HG03095 (cell line): ENCODE results near the gene BPIFA3.

Source experiments
- ATAC-seq: cut with Tn5 transposase; IDR thresholded peaks from one replicate; pipeline ENCODE4 v1.9.1; 2021; ENCODE audit warnings: moderate library complexity; ENCODE audit not compliant: unreplicated experiment

BPIFA3 gene

DNA sequence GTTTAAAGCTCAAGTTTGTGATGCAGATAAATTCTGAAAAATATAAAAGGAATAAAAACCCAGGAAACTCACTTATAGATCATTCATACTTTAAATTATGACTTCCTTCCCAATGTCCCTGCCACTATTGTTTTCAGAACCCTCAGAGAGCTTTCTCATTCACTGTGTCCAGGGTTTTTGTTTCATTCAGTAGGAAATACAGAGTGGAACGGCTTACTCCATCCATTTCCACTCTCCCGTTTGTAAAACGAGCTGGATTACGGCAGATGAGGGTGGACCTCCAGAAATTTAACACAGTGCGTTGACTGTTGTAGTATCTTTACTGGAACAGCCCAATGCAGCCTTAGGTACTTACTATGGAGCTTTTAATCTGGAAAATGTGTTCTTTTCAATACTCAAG is 42.2 kb downstream of the BPIFA3 start:
- no peak for ATAC-seq

DNA sequence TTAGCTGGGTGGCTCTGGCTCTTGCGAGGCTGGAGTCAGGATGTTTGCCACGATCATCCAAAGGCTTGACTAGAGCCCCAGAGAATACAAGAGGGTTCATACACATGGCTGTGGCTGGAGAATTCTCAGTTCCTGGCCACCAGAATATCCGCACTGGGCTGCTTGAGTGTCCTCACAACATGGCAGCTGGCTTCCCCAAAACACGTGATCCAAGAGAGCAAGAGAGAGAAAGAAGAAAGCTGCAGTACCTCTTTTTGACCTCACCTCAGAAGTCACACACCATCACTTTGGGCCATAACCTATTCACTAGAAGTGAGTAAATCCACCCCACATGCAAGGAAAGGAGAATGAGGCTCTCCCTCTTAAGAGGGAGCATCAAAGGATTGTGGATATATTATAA is 44.3 kb downstream of the BPIFA3 start:
- no peak for ATAC-seq

DNA sequence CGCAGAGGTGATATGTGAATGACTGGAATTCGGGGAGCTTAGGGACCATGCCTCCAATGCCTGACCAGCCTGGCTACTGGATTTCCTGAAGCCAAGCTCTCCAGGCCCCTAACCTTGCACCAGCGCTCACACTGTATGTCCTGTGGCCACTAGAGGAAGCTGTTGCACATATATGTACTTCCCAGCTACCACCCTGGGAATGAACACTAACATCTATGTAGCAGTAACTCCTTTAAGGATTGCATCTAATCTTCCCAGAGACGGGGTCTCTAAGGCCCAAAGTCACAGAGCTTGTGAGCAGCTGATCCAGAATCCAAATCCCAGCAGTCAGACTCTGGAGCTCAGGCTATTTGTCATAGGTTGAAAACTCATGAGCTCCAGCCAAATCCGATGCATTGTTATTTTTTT is 45.5 kb downstream of the BPIFA3 start:
- ATAC-seq: no peak

DNA sequence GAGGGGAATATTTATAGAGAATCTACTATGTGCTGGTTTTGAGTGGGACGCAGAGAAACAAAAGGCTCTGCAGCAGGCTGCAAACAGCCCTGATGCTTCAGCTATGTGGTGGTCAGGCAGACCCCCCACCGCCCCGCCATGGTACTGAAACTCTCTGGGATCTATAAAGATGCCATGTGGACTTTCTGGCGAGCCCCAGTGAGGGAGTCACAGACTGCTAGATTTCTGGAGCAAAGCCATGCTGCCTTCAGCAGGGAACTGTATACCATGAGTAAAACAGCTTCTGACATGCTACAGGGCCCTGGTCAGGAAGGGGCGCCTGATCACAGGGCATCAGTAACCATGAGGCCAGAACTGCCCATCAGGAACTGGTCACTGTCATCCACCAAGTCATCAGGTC is 46.6 kb downstream of the BPIFA3 start:
- ATAC-seq: no peak

DNA sequence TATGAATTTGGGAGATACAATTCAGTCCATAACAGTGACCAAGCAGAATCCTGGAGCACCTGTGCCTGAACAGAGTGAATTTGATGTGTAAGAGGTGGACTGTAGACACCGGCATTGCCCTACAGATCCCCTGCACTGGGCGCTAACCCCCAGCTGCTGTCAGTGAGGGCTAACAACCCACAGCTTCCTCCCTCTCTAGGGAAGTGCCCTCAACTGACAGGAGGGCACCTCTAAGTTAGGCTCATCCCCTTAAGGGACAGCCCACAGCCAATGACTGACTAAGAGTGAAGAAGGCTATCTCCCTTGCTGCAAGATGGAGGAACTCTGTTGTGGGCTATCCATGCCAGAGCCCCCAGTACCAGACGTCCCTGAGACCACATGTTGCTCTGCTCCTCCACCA is 50.5 kb downstream of the BPIFA3 start:
- no peak for ATAC-seq

DNA sequence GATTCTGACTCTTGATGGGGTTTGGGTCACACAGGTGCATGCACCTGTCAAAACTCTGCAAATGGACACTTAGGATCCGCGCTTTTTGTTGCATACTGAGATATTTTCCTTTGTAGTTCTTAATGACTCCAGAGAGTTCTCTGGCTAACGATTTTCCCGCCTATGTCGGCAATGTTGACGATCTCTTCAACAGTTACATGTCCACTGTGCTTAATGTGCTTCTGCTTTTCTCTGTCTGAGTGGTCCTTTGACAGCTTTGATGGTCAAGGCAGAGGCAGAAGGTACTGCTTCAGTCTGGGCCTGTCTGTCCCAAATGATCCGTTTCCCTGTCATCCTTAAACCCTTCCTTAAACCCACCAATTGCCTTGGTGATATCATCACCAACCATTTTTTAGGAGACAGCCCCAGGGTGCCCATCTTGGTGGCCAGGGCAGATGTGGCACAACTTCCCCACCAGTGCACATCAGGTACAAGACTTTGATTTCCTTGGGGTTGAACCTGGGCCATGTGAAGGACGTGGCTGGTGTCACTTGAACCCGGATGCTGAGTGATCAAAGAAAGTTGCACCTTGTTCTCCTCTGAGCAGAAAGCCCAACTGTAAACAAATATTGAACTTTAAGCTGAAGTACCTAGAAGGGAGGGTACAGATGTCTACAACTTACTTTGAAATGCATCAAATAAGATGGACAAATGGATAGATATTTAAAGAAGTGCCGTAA is 55.2 kb downstream of the BPIFA3 start:
- ATAC-seq: no peak

- no peak for ATAC-seq
These were observed 56.1 kb downstream of the BPIFA3 start for GRCh38 chr20:33273117-33273851.

- ATAC-seq: no peak
These were observed 58.1 kb downstream of the BPIFA3 start for GRCh38 chr20:33275215-33275614.

DNA sequence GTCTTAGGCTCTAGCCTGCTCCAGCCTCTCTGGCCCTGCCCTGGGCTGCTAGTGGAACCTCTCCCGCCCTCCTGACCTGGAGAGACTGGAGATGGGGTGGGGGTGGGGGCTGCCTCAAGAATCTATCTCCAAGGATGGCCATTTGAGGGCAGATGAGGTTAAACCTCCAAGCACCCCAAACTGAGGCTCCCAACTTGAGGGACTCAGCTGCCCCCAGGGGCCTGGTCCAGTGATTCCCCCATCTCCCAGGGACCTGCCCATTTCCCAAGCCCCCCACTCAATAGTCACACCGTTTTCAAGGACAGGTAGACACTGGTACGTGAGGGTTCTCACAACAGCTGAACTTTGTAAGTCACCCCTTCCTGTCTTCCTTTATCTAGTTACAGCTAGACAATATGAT is 58.7 kb downstream of the BPIFA3 start:
- no peak for ATAC-seq

GRCh38 chr20:33276303-33277113 is 59.4 kb downstream of the BPIFA3 start:
- ATAC-seq: no peak
